ENCODE results near the gene CLDN6. TPM values are rescaled to one million over a fixed set of nuclear protein-coding genes. Genes with fewer than 3 reads are reported as not detected.

Gene CLDN6
- total and polyA plus RNA-seq, 2 of the 13 experiments (the other 11 are each of a cell fraction or from before 2014, with no cell fraction given), result 5.9 to 7.6 TPM

DNA sequence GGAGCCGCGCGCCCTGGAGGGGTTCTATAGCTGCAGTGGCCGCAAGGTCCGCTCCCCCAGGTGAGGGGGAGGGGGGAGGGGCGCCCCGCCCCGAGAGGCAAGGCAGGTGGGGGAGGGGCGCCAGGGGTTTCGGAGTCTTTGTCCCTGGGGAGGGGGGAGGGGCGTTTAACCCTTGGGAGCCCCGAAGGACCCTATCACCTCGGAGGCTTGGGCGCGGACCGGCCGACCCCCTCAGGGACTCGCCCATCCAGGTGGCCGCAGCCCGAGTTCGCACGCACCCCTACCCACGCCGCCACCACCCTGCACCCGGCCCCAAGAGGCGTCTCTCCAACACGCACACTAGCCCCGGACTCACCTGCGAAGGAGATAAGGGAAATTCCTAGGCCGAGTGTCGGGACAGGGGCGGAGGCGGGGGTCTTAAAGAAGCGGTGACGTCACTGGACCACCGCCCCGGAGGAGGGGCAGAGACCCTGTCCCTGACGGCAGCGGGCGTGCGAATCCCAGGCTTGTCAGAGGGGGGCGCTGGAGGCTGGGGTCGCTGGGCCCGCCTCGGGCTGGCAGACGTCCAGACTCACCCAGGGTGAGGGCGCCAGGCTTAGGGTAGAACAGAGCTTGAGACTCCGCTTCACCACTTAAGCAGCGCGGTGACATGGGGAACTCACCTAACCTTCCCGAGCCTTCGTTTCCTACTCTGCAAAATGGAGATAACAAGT, at the start of gene CLDN6 (continued):
- TF ChIP-seq ZNF615 (CRISPR knock-in tag; IDR thresholded peaks at IDR 0.05; ENCODE audit: borderline replicate concordance) (no peak), ZNF619 (CRISPR knock-in tag; IDR thresholded peaks at IDR 0.05) (no peak), ZBTB42 (CRISPR knock-in tag; IDR thresholded peaks at IDR 0.05) (no peak), ELF1 (CRISPR knock-in tag; IDR thresholded peaks at IDR 0.05) (no peak), ZFP36 (IDR thresholded peaks at IDR 0.05; ENCODE audit: borderline replicate concordance, low read depth, low read length, partially characterized antibody) (no peak), NCOR1 (IDR thresholded peaks at IDR 0.05; ENCODE audit: borderline replicate concordance, low read length) (no peak), TEAD2 (CRISPR knock-in tag; IDR thresholded peaks at IDR 0.05) (no peak), RBAK (CRISPR knock-in tag; IDR thresholded peaks at IDR 0.05) (no peak), TOE1 (CRISPR knock-in tag; IDR thresholded peaks at IDR 0.05) (no peak), TAF15 (IDR thresholded peaks at IDR 0.05; ENCODE audit: low read depth, low read length, poor library complexity, severe bottlenecking) (no peak), ZNF672 (CRISPR knock-in tag; IDR thresholded peaks at IDR 0.05) (no peak), ZNF747 (CRISPR knock-in tag; IDR thresholded peaks at IDR 0.05; ENCODE audit: borderline replicate concordance) (no peak), ZNF33A (CRISPR knock-in tag; IDR thresholded peaks at IDR 0.05; ENCODE audit: borderline replicate concordance) (no peak), SOX5 (CRISPR knock-in tag; IDR thresholded peaks at IDR 0.05; ENCODE audit: borderline replicate concordance) (no peak), SMAD3 (CRISPR knock-in tag; IDR thresholded peaks at IDR 0.05) (no peak), TOPORS (CRISPR knock-in tag; IDR thresholded peaks at IDR 0.05) (no peak), SCMH1 (CRISPR knock-in tag; IDR thresholded peaks at IDR 0.05; ENCODE audit: borderline replicate concordance) (no peak), SRSF9 (IDR thresholded peaks at IDR 0.05; ENCODE audit: borderline replicate concordance, insufficient read depth, low read depth, low read length, poor library complexity, severe bottlenecking) (no peak), ZNF616 (CRISPR knock-in tag; IDR thresholded peaks at IDR 0.05; ENCODE audit: low read depth) (no peak), ZNF234 (CRISPR knock-in tag; conservative IDR thresholded peaks at IDR 0.05) (no peak), RARA (CRISPR knock-in tag; IDR thresholded peaks at IDR 0.05) (no peak)
- TF ChIP-seq, protein P1, sequence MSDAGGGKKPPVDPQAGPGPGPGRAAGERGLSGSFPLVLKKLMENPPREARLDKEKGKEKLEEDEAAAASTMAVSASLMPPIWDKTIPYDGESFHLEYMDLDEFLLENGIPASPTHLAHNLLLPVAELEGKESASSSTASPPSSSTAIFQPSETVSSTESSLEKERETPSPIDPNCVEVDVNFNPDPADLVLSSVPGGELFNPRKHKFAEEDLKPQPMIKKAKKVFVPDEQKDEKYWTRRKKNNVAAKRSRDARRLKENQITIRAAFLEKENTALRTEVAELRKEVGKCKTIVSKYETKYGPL (CRISPR knock-in tag; IDR thresholded peaks at IDR 0.05), result no peak
- TF ChIP-seq, protein P2, sequence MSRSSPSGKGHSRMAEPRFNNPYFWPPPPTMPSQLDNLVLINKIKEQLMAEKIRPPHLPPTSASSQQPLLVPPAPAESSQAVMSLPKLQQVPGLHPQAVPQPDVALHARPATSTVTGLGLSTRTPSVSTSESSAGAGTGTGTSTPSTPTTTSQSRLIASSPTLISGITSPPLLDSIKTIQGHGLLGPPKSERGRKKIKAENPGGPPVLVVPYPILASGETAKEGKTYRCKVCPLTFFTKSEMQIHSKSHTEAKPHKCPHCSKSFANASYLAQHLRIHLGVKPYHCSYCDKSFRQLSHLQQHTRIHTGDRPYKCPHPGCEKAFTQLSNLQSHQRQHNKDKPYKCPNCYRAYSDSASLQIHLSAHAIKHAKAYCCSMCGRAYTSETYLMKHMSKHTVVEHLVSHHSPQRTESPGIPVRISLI (CRISPR knock-in tag; IDR thresholded peaks at IDR 0.05; ENCODE audit: borderline replicate concordance), result no peak
- TF ChIP-seq, protein P3, sequence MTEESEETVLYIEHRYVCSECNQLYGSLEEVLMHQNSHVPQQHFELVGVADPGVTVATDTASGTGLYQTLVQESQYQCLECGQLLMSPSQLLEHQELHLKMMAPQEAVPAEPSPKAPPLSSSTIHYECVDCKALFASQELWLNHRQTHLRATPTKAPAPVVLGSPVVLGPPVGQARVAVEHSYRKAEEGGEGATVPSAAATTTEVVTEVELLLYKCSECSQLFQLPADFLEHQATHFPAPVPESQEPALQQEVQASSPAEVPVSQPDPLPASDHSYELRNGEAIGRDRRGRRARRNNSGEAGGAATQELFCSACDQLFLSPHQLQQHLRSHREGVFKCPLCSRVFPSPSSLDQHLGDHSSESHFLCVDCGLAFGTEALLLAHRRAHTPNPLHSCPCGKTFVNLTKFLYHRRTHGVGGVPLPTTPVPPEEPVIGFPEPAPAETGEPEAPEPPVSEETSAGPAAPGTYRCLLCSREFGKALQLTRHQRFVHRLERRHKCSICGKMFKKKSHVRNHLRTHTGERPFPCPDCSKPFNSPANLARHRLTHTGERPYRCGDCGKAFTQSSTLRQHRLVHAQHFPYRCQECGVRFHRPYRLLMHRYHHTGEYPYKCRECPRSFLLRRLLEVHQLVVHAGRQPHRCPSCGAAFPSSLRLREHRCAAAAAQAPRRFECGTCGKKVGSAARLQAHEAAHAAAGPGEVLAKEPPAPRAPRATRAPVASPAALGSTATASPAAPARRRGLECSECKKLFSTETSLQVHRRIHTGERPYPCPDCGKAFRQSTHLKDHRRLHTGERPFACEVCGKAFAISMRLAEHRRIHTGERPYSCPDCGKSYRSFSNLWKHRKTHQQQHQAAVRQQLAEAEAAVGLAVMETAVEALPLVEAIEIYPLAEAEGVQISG (CRISPR knock-in tag; IDR thresholded peaks at IDR 0.05), result peak; percentile 35; the same call in 1 of the 2 replicates
- TF ChIP-seq, protein P4, sequence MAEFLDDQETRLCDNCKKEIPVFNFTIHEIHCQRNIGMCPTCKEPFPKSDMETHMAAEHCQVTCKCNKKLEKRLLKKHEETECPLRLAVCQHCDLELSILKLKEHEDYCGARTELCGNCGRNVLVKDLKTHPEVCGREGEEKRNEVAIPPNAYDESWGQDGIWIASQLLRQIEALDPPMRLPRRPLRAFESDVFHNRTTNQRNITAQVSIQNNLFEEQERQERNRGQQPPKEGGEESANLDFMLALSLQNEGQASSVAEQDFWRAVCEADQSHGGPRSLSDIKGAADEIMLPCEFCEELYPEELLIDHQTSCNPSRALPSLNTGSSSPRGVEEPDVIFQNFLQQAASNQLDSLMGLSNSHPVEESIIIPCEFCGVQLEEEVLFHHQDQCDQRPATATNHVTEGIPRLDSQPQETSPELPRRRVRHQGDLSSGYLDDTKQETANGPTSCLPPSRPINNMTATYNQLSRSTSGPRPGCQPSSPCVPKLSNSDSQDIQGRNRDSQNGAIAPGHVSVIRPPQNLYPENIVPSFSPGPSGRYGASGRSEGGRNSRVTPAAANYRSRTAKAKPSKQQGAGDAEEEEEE (CRISPR knock-in tag; IDR thresholded peaks at IDR 0.05; ENCODE audit: borderline replicate concordance), result no peak
